Endodermal cell (in vitro differentiated cells): Measurements from ENCODE around the gene CCDC97. TPM values are rescaled to one million over a fixed set of nuclear protein-coding genes. Genes with fewer than 3 reads are reported as not detected.

Experiments
- DNase-seq: peaks from one replicate; pipeline ENCODE4 v3.0.0-alpha.2; 2017
- H3K27ac ChIP-seq: 2 replicates; pipeline ENCODE4 v1.5.1; 2013; ENCODE audit warnings: mild to moderate bottlenecking, low read depth, low read length, moderate library complexity
- H3K27me3 ChIP-seq: 2 replicates; pipeline ENCODE4 v1.6.1; 2013; ENCODE audit warnings: mild to moderate bottlenecking, low read length, moderate library complexity; ENCODE audit not compliant: insufficient read depth, control insufficient read depth, poor library complexity, severe bottlenecking
- H3K36me3 ChIP-seq: 2 replicates; pipeline ENCODE4 v1.7.0; 2013; ENCODE audit warnings: mild to moderate bottlenecking, low read length, moderate library complexity; ENCODE audit not compliant: control insufficient read depth, insufficient read depth
- H3K4me1 ChIP-seq: one replicate; pipeline ENCODE4 v1.7.0; 2013; ENCODE audit warnings: low read length; ENCODE audit not compliant: control insufficient read depth, insufficient read depth
- H3K4me3 ChIP-seq: 2 replicates; pipeline ENCODE4 v1.5.1; 2013; ENCODE audit warnings: mild to moderate bottlenecking, low read length, moderate library complexity
- H3K9ac ChIP-seq: 2 replicates; pipeline ENCODE4 v1.6.1; 2013; ENCODE audit warnings: mild to moderate bottlenecking, low read length, moderate library complexity; ENCODE audit not compliant: poor library complexity, severe bottlenecking; ENCODE audit errors: extremely low read depth
- H3K9me3 ChIP-seq: 2 replicates; pipeline ENCODE4 v1.6.1; 2013; ENCODE audit warnings: mild to moderate bottlenecking, low read length, moderate library complexity; ENCODE audit not compliant: control insufficient read depth
- H3K27ac Mint-ChIP-seq: 2 replicates; pipeline ENCODE4 v1.8.0; 2020; ENCODE audit warnings: mixed read lengths
- H3K27me3 Mint-ChIP-seq: 2 replicates; pipeline ENCODE4 v1.8.0; 2021; ENCODE audit warnings: mild to moderate bottlenecking, mixed read lengths; ENCODE audit not compliant: insufficient read depth
- H3K36me3 Mint-ChIP-seq: 2 replicates; pipeline ENCODE4 v1.8.0; 2020; ENCODE audit warnings: low read depth, mixed read lengths
- H3K4me1 Mint-ChIP-seq: 2 replicates; pipeline ENCODE4 v1.8.0; 2020; ENCODE audit warnings: mixed read lengths
- H3K4me3 Mint-ChIP-seq: 2 replicates; pipeline ENCODE4 v1.8.0; 2020; ENCODE audit warnings: mild to moderate bottlenecking, moderate library complexity, mixed read lengths
- H3K9me3 Mint-ChIP-seq: 2 replicates; pipeline ENCODE4 v1.8.0; 2020; ENCODE audit warnings: mild to moderate bottlenecking, mixed read lengths
- WGBS, 2 experiments: methylation state at CpG; one replicate each; pipeline versions ENCODE4 v1.1.5 to v1.1.7; 2013; ENCODE audit warnings: missing lambda C conversion rate in 2 of 2, mixed read lengths in 1 of 2; ENCODE audit not compliant: insufficient coverage in 1 of 2, insufficient read length in 1 of 2; 5-methylcytosine and 5-hydroxymethylcytosine counted together
- total RNA-seq, 2 donors: library from RNA; stranded (reverse); fragmentation: NEBNext Ultra II Directional in 1 of 2; extraction: Animal tissue kit (Norgen Biotek cat#: 25700) in 1 of 2; gene quantifications; 2 replicates in 1 of 2; 3 replicates in 1 of 2; pipeline ENCODE4 v1.2.1, GENCODE V29; 2021
- TF ChIP-seq, protein P1 (sequence below): fragments of 200-600 bp; sonication (generic); conservative IDR thresholded peaks from 2 replicates; pipeline ENCODE4 v1.5.0; 2021; ENCODE audit warnings: antibody characterized with exemption, mild to moderate bottlenecking

The CCDC97 gene
- total RNA-seq, 2 donors from 2014 or later = 38.4 to 44.6 TPM

DNA sequence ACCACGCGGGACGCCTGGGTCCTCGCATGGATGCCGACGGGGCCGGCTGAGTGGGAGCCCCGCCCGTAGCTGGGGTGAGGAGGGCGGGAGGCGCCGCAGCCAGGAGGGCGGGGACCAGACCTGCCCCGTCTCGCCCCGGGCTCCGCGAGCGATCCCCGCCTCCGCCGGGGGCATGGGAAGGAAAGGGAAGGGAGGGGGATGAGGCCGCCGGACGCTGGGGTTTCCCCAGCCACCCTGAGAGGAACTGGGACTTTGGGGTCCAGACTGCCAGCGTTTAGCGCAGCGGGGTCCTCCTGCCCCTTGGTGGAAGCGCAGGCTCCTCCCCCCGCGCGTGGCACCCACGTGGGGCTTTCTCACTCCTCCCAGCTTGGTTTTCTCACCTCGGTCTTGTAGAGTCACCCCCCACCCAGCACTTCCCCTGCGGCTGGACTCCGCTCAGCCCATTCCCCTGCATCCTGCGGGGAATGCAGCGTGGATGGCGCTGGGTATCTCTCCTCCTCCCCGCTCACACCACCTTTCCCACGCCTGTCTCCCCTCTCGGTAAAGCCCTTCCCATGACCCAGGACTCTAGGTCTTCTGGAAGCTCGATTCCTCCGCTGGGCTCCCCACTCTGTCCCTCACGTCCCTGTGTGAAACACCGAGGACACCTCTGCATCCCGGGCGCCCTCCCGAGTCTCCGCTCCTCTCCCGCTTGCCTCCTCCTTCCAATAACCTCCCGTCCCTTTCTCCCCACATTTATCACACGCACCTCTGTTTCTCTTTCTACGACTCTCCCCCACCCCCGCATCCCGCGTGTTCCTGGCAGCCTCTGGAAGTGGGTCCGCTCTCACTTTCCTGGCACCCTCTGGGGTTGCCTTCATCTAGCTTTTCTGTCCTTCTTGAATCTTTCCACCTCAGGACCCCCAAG lies 41.6 kb downstream of the CCDC97 start:
- Mint-ChIP-seq H3K27me3 (peaks cover 13% of the 10 kb centered on the region), H3K27ac (no peak overlapping the region), H3K9me3 (no peaks in the 10 kb centered on the region), H3K36me3 (peaks cover 20% of the 10 kb centered on the region), H3K4me1 (peaks cover 14% of the 10 kb centered on the region), H3K4me3 (peak overlapping the region; percentile 79)
- H3K27me3 ChIP-seq = no peaks in the 10 kb centered on the region
- H3K4me1 ChIP-seq = no peaks in the 10 kb centered on the region
- H3K4me3 ChIP-seq = peak overlapping the region; percentile 92
- TF ChIP-seq, protein P1, sequence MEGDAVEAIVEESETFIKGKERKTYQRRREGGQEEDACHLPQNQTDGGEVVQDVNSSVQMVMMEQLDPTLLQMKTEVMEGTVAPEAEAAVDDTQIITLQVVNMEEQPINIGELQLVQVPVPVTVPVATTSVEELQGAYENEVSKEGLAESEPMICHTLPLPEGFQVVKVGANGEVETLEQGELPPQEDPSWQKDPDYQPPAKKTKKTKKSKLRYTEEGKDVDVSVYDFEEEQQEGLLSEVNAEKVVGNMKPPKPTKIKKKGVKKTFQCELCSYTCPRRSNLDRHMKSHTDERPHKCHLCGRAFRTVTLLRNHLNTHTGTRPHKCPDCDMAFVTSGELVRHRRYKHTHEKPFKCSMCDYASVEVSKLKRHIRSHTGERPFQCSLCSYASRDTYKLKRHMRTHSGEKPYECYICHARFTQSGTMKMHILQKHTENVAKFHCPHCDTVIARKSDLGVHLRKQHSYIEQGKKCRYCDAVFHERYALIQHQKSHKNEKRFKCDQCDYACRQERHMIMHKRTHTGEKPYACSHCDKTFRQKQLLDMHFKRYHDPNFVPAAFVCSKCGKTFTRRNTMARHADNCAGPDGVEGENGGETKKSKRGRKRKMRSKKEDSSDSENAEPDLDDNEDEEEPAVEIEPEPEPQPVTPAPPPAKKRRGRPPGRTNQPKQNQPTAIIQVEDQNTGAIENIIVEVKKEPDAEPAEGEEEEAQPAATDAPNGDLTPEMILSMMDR = no peak
- H3K9me3 ChIP-seq = no peaks in the 10 kb centered on the region
- H3K27ac ChIP-seq = no peak overlapping the region
- peak; percentile 83 for DNase-seq
- peak overlapping the region; percentile 55 for H3K9ac ChIP-seq
- 1% methylated on average over 28 to 58 of the region's 58 CpGs for WGBS, 2 experiments
- peaks cover 23% of the 10 kb centered on the region for H3K36me3 ChIP-seq

DNA sequence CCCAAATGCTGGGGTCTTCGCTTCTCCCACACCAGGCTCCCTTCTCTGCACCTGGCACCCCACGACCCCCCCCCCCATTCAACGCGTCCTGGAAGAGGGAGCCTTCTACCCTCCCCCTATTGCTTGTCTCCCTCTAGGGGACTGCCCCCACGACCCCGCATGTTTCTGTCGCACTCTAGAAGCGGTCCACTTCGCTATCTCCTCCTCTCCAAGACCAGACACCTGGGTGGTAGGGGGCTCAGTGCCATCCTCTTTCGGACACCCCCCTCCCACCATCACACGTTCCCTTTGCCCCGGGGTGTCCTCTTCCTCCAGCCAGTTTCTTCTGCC lies 42.3 kb downstream of the CCDC97 start:
- no peak overlapping the region for H3K27ac Mint-ChIP-seq
- TF ChIP-seq, protein P1 = no peak
- H3K9me3 Mint-ChIP-seq = no peaks in the 10 kb centered on the region
- no peak for DNase-seq
- Histone ChIP-seq H3K27ac (no peak overlapping the region), H3K4me1 (no peaks in the 10 kb centered on the region), H3K9ac (peak overlapping the region; percentile 55), H3K36me3 (peaks cover 18% of the 10 kb centered on the region), H3K9me3 (no peaks in the 10 kb centered on the region), H3K4me3 (peak overlapping the region; percentile 92), H3K27me3 (no peaks in the 10 kb centered on the region)
- 0% methylated on average over 11 of the region's 12 CpGs; no CpG with 5 or more reads in 1 of the 2 experiments for WGBS, 2 experiments
- H3K27me3 Mint-ChIP-seq = peaks cover 13% of the 10 kb centered on the region
- peaks cover 14% of the 10 kb centered on the region for H3K4me1 Mint-ChIP-seq
- peaks cover 18% of the 10 kb centered on the region for H3K36me3 Mint-ChIP-seq
- peak overlapping the region; percentile 79 for H3K4me3 Mint-ChIP-seq

DNA sequence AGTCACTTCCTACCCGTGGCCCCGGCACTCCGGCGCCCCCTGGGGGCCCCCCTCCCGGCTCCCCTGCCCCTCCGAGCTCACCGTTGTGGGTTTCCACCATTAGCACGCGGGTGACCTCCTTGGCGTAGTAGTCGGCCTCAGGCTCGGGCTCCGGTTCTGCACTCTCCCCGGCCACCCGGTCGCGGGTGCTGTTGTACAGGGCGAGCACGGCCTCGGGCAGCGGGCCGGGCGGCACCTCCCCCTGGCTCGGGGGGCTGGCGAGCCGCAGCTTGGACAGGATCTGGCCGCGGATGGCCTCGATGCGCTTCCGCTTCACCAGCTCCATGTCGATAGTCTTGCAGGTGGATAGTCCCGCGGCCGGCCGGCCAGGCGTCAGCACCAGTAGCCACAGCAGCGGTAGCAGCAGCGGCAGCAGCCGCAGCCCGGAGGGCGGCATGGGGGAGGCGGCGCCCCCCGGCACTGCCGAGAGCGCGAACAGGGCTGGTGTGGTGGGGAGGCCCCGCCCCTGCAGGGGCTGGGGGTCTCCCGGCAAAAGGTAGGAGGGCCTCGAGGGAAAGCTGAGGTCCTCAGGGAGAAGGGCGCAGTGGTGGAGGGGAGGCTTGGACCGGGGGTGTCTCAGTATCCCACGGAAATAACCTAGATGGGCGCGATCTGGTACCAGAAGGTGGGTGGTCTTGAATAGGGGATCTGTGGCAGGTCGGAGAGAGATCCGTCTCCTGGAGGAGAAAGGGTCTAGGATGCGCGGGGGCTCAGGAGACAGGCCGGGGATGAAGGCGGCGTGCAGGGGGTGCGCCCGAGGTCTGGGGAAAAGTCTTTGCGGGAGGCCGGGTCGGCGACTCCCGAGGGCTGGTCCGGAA lies 42.9 kb downstream of the CCDC97 start:
- H3K36me3 Mint-ChIP-seq = peaks cover 15% of the 10 kb centered on the region
- TF ChIP-seq, protein P1 = peak; percentile 73
- H3K9me3 ChIP-seq = no peaks in the 10 kb centered on the region
- no peaks in the 10 kb centered on the region for H3K9me3 Mint-ChIP-seq
- peak overlapping the region; percentile 55 for H3K9ac ChIP-seq
- DNase-seq = peak; percentile 89
- H3K27ac ChIP-seq = no peak overlapping the region
- peak overlapping the region; percentile 92 for H3K4me3 ChIP-seq
- H3K36me3 ChIP-seq = peaks cover 15% of the 10 kb centered on the region
- peaks cover 14% of the 10 kb centered on the region for H3K4me1 Mint-ChIP-seq
- peak overlapping the region; percentile 83 for H3K27ac Mint-ChIP-seq
- H3K4me3 Mint-ChIP-seq = peak overlapping the region; percentile 79
- WGBS, 2 experiments = 0% methylated on average over 29 to 71 of the region's 71 CpGs
- H3K27me3 ChIP-seq = no peaks in the 10 kb centered on the region
- H3K27me3 Mint-ChIP-seq = peaks cover 13% of the 10 kb centered on the region
- no peaks in the 10 kb centered on the region for H3K4me1 ChIP-seq
